GM21526 (cell line): ENCODE measurements around the gene PRR3.
"Not testable (repeated sequence)": the region's sequence is repeated elsewhere in the genome, so short reads cannot be mapped to it uniquely, and the experiment has no call there.

ENCODE experiments used
- ATAC-seq: cut with Tn5 transposase; IDR thresholded peaks from one replicate; pipeline ENCODE4 v1.9.1; 2021; ENCODE audit warnings: moderate library complexity; ENCODE audit not compliant: unreplicated experiment, low FRiP score

Gene PRR3

GRCh38 chr6:30556906-30557682, at the start of gene PRR3:
Gene PRR3, plus strand, starts transcription at chr6:30557295. Its CDS starts 50 bp downstream, at chr6:30557345.
- ATAC-seq: peak; percentile 48

- no peak for ATAC-seq
These were observed 49.0 kb upstream of the PRR3 start for GRCh38 chr6:30507849-30508827.

GRCh38 chr6:30508890-30509736, 48.0 kb upstream of the PRR3 start:
- ATAC-seq: no peak

DNA sequence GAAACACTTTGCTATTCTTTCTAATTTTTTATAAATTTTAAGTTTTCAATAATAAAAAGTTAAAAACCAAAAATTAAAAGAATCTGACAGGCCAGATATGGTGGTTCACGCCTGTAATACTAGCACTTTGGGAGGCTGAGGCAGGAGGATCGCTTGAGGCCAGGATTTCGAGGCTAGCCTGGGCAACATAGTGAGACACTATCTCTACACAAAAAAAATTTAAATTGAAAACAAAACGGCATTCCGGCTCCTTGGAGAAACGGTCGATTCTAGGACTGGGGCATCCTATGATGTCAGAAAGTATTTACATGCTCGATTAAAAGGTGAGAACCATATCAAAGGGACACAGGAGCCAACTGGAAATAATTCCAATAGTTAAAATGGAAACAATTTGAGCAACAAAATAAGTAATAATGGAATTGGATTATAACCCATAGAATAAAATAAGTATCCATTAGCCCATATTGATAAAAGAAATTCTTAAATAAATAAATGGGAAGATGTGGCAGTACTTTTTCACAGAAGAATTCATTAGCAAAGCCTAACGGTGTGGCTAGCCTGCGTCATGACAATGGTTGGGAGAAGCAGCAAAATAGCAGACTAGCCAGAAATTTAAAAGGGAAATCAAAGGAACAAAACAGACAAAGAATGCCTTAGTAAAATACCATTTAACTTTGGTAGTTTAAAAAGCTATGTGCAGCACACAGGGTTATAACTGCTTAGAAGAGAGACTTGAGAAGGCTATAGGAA, 46.5 kb upstream of the PRR3 start:
- no peak for ATAC-seq

DNA sequence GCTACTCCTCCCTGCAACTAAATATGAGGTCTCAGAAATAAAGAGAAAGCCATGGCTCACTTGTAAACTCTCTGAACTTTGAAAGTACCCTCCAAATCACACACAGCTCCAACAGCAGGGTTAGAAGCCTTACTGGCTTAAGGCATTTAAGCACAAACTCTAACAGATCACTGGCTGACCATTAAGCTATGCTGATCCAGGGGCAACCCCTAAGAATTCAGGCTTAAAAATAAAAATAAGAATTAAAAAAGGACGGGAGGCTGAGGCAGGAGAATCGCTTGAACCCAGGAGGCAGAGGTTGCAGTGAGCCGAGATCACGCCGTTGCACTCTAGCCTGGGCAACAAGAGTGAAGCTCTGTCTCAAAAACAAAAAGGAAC, 45.9 kb upstream of the PRR3 start:
- no peak for ATAC-seq

DNA sequence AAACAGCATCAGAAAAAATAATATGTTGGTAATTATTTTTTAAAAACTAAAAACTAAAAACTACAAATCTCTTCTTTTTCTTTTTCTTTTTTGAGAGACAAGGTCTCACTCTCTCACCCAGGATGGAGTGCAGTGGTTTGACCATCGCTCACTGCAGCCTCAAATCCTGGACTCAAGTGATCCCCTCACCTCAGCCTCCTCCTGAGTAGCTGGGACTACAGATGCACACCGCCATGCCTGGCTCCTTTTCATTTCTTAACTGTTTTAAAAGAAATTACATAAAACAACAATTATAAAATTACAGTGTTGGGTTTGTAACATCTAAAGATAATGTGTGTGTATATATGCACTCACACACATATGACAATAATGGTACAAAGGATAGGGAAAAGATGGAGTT, 43.6 kb upstream of the PRR3 start:
- ATAC-seq: no peak

DNA sequence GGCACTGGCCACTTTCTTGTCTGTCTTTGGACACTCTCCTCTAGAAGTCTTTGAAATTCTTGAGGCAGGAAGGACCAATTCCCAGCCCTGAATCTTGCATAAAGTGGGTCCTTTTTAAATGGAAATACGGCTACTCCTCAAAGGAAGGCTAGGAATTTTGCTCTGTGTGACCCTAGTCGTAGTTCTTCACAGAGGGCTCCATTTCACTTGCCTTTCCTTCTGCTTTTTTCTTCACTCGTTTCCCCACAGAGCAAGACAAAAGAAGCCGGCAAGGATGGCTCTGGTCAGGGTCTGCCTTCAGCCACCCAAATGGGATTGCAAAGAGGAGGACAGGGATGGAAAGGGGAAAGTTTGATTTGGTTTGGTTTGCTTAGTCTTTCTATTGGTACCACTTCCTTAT, 42.0 kb upstream of the PRR3 start:
- no peak for ATAC-seq

DNA sequence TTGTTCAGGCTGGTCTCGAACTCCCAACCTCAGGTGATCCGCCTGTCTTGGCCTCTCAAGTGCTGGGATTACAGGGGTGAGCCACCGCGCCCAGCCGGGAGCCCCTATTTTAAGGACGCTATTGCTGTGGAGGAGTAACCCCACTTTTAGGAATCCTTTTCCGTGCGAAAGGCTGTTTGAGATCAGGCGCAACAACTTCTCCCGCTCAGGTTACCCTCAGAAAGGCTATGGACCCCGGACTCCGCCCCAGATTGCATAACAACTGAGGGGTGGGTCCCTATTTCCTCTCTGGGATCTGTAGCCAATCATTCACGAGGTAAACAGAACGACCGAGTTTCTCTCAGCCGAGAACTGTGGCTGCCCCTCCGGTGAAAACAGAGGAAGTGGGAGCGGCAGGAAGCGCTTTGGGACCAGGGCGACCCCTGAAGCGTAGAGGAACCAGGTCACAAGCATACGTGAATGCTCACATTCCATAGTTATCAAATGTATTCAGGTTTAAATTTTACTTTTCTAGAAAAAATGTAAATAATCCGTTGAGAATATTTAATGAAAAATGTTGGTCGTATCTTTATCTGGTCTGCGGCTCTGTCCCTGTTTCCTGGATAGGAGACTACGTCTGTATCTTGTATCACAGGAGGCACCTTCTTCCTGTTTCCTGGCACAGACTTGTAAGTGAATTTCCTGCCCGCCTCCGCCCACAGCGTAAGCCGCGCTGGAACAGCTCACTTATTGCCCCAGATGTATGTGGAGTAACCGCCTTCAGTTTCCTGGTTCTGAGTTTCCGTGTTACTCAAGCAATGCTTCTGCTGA, 40.9 kb upstream of the PRR3 start:
- ATAC-seq: peak; percentile 64

- ATAC-seq: not testable (repeated sequence)
These were observed 40.4 kb upstream of the PRR3 start for GRCh38 chr6:30516754-30517076.

DNA sequence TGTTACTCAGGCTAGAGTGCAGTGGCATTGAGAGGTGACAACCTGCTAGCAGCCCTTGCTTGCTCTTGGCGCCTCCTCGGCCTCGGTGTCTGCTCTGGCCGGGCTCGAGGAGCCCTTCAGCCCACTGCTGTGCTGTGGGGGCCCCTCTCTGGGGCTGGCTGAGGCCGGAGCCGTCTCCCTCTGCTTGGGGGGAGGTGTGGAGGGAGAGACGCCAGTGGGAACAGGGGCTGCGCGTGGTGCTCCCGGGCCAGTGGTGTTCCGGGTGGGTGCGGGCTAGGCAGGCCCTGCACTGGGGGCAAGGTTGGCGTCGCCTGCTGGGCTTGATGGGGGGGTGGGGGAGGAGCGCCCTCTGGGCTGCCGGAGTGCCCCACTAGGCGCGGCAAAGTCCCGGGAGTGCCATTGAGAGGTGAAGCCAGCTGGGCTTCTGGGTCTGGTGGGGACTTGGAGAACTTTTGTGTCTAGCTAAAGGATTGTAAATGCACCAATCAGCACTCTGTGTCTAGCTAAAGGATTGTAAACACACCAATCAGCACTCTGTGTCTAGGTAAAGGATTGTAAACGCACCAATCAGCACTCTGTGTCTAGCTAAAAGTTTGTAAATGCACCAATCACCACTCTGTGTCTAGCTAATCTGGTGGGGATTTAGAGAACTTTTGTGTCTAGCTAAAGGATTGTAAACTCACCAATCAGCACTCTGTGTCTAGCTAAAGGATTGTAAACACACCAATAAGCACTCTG, 39.2 kb upstream of the PRR3 start:
- ATAC-seq: not testable (repeated sequence)

DNA sequence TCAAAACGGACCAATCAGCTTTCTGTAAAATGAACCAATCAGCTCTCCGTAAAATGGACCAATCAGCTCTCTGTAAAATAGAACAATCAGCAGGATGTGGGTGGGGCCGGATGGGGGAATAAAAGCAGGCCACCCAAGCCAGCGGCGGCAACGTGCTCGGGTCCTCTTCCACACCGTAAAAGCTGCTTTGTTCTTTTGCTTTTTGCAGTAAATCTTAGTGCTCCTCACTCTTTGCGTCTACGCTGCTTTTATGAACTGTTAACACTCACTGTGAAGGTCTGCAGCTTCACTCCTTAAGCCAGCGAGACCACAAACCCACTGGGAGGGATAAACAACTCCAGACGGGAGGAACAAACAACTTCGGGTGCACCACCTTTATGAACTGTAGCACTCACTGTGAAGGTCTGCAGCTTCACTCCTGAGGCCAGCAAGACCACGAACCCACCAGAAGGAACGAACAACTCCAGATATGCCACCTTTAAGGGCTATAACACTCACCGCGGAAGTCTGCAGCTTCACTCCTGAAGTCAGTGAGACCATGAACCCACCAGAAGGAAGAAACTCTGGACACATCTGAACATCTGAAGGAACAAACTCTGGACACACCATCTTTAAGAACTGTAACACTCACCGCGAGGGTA, 38.5 kb upstream of the PRR3 start:
- ATAC-seq: not testable (repeated sequence)

- no peak for ATAC-seq
These were observed 36.6 kb upstream of the PRR3 start for GRCh38 chr6:30520522-30520921.

DNA sequence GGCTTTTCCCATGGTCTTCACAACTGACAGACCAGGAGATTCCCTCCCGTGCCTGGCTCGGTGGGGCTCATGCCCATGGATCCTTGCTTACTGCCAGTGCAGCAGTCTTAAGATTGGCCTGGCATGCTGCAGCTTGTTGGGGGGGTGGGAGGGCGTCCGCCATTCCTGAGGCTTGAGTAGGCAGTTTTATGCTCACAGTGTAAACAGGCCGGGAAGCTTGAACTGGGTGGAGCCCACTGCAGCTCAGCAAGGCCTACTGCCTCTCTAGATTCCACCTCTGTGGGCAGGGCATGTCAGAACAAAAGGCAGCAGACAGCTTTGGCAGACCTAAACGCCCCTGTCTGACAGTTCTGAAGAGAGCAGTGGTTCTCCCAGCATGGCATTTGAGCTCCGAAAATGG, 36.0 kb upstream of the PRR3 start:
- not testable (repeated sequence) for ATAC-seq

DNA sequence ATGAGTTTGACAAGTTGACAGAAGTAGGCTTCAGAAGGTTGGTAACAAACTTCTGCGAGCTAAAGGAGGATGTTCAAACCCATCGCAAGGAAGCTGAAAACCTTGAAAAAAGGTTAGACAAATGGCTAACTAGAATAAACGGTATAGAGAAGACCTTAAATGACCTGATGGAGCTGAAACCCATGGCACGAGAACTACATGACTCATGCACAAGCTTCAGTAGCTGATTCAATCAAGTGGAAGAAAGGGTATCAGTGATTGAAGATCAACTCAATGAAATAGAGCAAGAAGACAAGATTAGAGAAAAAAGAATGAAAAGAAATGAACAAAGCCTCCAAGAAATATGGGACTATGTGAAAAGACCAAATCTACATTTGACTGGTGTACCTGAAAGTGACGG, 35.1 kb upstream of the PRR3 start:
- ATAC-seq: not testable (repeated sequence)

- not testable (repeated sequence) for ATAC-seq
These were observed 30.7 kb upstream of the PRR3 start for GRCh38 chr6:30526444-30526843.

DNA sequence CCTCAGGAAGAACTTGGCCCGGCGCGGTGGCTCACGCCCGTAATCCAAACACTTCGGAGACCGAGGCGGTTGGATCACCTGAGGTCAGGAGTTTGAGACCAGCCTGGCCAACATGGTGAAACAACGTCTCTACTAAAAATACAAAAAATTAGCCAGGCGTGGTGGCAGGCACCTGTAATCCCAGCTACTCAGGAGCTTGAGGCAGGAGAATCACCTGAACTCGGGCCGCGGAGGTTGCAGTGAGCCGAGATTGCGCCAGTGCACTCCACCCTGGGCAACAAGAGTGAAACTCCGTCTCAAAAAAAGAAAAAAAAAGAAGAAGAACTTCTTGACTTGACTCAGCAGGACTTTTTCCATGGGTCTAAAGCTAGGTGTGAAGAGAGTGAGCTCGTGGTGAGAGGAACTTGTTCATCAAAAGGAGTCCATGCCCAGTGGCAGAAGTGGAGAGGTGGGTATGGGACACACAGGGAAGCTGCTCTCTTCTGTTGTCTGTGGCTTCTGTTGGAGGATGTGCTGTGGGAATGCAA, 27.7 kb upstream of the PRR3 start:
- ATAC-seq: not testable (repeated sequence)

GRCh38 chr6:30530014-30530413, 27.1 kb upstream of the PRR3 start:
- no peak for ATAC-seq
